Measurements from ENCODE around the gene SLC2A1.

Gene SLC2A1

DNA sequence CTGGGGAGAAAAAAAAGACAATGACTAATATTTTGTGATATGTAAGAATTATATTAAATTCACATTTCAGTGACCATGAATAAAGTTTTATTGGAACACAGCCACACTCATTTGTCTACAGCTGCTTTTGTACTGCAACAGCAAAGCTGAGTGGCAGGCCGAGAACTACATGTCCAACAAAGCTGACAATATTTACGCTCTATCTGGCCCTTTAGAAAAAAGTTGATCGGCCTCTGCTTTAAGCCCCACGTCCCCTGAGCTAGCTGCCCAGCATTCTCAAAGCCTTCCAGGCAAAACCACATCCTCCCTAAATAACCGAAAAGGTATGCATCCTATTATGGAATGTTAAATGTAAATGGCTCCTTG, 8.6 kb downstream of the SLC2A1 start:
- TF ChIP-seq, protein P1, sequence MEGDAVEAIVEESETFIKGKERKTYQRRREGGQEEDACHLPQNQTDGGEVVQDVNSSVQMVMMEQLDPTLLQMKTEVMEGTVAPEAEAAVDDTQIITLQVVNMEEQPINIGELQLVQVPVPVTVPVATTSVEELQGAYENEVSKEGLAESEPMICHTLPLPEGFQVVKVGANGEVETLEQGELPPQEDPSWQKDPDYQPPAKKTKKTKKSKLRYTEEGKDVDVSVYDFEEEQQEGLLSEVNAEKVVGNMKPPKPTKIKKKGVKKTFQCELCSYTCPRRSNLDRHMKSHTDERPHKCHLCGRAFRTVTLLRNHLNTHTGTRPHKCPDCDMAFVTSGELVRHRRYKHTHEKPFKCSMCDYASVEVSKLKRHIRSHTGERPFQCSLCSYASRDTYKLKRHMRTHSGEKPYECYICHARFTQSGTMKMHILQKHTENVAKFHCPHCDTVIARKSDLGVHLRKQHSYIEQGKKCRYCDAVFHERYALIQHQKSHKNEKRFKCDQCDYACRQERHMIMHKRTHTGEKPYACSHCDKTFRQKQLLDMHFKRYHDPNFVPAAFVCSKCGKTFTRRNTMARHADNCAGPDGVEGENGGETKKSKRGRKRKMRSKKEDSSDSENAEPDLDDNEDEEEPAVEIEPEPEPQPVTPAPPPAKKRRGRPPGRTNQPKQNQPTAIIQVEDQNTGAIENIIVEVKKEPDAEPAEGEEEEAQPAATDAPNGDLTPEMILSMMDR (IDR thresholded peaks at IDR 0.05; ENCODE audit: low read depth, low read length) = no peak

DNA sequence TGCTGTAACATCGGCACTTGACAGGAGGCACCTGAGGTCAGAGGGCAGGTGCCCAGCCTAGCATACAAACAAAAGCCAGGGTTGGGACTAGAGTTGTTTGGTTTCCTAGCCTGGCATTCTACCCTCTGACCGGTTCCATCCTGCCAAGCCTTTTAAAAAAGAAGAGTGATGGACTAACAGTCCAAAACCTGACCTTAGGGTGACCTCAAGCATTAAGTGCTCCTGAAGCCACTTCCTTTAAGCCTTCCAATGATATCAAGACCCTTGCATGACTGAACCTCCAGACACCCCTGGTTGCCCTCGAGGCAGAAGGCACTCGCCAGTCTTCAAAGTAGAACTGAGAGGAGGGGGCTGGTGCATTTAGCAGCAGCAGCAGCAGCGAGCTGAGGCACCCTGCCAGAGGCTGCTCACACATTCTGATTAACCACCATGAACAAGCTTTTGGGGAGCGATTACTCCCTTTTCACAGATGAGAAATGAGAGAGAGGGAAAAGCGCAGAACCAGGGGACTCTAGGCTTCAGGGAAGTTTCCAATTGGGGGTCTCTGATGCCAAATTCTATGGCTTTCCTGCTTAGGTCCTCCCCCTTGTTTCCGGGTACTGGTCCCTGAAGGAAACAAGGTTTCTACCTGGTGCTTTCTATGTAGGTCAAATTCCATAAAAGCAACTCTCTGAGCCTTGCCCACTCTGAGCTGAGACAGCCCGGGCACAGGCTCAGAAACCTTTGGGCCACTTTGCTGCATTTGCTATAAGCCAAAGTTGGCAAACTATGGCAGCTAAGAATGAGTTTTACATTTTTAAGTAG, 9.2 kb downstream of the SLC2A1 start:
- TF ChIP-seq, protein P1 (IDR thresholded peaks at IDR 0.05; ENCODE audit: low read depth, low read length) = no peak
- peak overlapping the region; percentile 32 for H3K4me3 ChIP-seq (ENCODE audit: low read depth, low read length)

More for the DNA sequence above, 8.6 kb downstream of the SLC2A1 start:
- H3K4me3 ChIP-seq (ENCODE audit: low read depth, low read length) = peak overlapping the region; percentile 32

DNA sequence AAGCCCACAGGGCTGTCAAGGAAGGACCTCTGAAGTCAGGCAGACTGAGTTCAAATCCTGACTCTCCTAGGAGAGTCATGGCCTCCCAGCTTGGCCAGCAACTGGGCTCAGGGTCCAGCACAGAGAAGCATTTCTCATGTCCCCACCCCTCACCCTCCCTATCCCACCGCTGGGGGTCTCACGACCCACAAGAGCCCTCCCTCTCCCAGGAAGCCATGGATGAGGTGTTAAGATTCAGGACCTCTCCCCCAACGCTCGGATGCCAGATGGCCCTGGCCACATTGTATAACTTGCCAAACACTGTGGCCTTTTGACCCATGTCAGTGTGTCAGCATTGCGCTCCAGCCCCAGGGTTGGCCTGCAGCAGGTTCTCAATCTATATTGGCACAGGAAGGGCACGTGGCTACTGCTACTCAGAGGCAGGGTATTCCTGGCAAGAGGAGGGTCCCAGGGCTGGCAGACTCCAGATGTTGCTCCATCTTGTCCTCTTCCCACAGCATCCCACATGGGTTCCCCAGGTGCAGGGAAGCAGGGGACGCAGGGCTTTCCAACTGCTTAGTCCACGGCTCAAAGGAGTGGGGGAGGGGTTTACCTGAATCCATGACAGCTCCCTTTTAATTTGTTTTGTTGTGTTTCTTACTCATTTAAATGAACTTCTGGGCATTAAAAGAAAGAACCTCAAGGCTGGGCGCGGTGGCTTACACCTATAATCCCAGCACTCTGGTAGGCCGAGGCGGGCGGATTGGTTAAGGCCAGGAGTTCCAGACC, 10.5 kb downstream of the SLC2A1 start:
- no peak overlapping the region for H3K4me3 ChIP-seq (ENCODE audit: low read depth, low read length)
- TF ChIP-seq, protein P1 (IDR thresholded peaks at IDR 0.05; ENCODE audit: low read depth, low read length) = no peak

DNA sequence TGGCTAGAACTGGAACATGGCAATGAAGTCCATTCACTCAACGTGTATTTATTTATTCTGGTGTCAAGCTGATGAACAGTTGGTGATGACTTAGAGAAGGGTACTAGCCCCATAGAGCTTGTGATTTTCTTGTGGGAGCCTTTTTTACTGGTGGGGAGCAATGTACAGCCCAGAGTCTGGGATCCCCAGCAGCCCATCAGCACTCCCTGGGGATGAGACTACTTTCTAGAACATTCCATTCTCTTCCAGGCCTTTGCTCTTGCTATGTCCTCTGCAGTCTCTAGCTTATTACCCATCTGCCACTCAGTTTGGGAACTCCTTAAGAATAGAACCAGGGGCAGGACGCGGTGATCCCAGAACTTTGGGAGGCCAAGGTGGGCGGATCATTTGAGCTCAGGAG, 11.6 kb downstream of the SLC2A1 start:
- TF ChIP-seq, protein P1 (IDR thresholded peaks at IDR 0.05; ENCODE audit: low read depth, low read length) = no peak
- H3K4me3 ChIP-seq (ENCODE audit: low read depth, low read length) = no peak overlapping the region

DNA sequence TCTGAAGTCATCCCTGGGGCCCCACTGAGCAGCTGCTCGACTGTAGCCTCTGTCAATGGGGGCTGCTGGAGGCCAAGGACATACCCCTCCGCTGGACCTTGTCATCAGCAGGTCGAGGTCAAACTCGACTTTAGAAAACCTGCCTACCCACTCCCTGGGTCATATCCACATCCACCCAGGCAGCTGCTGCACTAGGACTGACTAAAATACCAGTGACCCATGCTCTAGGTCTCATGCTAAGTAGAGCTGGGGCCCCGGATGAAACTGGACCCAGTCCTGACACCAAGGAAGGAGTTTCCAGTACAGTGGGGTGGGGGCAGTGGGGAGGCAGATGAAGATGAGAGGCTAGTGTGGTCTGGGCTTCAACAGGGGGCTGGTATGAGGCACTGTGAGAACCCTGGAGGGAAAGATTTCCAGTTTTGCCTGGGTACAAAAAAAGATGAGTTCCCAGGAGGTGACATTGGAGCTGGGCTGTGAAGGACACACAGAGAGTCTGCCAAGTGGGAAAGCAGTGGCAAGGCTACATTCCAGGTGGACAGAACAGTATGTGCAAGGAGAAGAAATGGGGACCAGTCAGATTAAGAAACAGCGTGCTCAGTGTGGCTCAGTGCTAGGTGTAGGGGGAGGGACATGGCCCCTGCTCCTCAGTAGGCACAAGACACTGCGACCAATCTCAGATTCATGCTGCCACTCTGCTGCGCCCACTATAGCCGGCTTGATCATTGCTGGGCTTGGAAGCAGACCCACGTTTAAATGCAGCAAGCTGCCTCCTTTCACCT, 12.4 kb downstream of the SLC2A1 start:
- no peak overlapping the region for H3K4me3 ChIP-seq (ENCODE audit: low read depth, low read length)
- TF ChIP-seq, protein P1 (IDR thresholded peaks at IDR 0.05; ENCODE audit: low read depth, low read length) = no peak

DNA sequence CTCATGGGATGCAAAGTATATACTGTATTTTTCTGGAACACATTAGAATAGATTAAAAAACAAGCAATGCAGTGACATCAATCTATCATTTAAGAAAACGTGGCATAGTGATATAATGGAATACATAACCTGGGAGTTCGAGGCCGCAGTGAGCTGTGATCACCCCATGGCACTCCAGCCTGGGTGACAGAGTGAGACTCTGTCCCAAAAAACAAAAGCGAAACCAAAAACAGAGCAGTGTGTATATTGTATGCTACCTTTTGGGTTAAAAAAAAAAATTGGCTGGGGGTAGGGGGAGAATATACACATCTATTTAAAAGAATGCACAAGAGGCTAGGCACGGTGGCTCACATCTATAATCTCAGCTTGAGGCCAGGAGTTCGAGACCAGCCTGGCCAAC, 13.5 kb downstream of the SLC2A1 start:
- no peak overlapping the region for H3K4me3 ChIP-seq (ENCODE audit: low read depth, low read length)
- TF ChIP-seq, protein P1 (IDR thresholded peaks at IDR 0.05; ENCODE audit: low read depth, low read length) = no peak

All from WI38 (cell line).